CD4-positive, alpha-beta T cell treated with Interleukin-15 for 1 hour (primary cell): Measurements from ENCODE around the gene ZBTB43.

ENCODE experiments used
- DNase-seq: peaks from one replicate; pipeline ENCODE4 v3.0.0-alpha.2; 2020

The ZBTB43 gene

GRCh38 chr9:126860077-126860756 is 55.4 kb downstream of the ZBTB43 start, which contains the start of gene ZBTB34:
ZBTB34 (plus strand) TSS chr9:126860639; CDS start chr9:126879400, 18,761 bp downstream.
- DNase-seq: peak; percentile 70

- no peak for DNase-seq
These were observed 56.1 kb downstream of the ZBTB43 start for GRCh38 chr9:126860757-126861466.

- DNase-seq: no peak
These were observed 56.9 kb downstream of the ZBTB43 start for GRCh38 chr9:126861707-126862103.

- DNase-seq: no peak
These were observed 57.4 kb downstream of the ZBTB43 start for GRCh38 chr9:126862104-126862761.

- no peak for DNase-seq
These were observed 59.9 kb downstream of the ZBTB43 start for GRCh38 chr9:126864771-126865170.

GRCh38 chr9:126869368-126869767 is 64.5 kb downstream of the ZBTB43 start:
- no peak for DNase-seq

GRCh38 chr9:126872516-126872915 is 67.7 kb downstream of the ZBTB43 start:
- DNase-seq: no peak

GRCh38 chr9:126874546-126875314 is 69.9 kb downstream of the ZBTB43 start:
- DNase-seq: no peak

GRCh38 chr9:126875756-126876510 is 71.1 kb downstream of the ZBTB43 start:
- no peak for DNase-seq

- no peak for DNase-seq
These were observed 71.7 kb downstream of the ZBTB43 start for GRCh38 chr9:126876531-126876930.

GRCh38 chr9:126877418-126877817 is 72.6 kb downstream of the ZBTB43 start:
- no peak for DNase-seq

- no peak for DNase-seq
These were observed 74.4 kb downstream of the ZBTB43 start for GRCh38 chr9:126879288-126879687.

- no peak for DNase-seq
These were observed 75.5 kb downstream of the ZBTB43 start for GRCh38 chr9:126880226-126880946.

GRCh38 chr9:126880947-126881332 is 76.1 kb downstream of the ZBTB43 start:
- DNase-seq: no peak

- DNase-seq: no peak
These were observed 77.9 kb downstream of the ZBTB43 start for GRCh38 chr9:126882746-126883145.

GRCh38 chr9:126883636-126884035 is 78.8 kb downstream of the ZBTB43 start:
- DNase-seq: no peak

GRCh38 chr9:126885131-126885641 is 80.3 kb downstream of the ZBTB43 start:
- no peak for DNase-seq

GRCh38 chr9:126886034-126886822 is 81.4 kb downstream of the ZBTB43 start:
- no peak for DNase-seq

- DNase-seq: no peak
These were observed 82.1 kb downstream of the ZBTB43 start for GRCh38 chr9:126886897-126887296.
